ENCODE measurements around the gene CENATAC.
A peak's percentile ranks its signal among the peaks of the same experiment; 100 is the strongest.
"Not testable (repeated sequence)": the region's sequence is repeated elsewhere in the genome, so short reads cannot be mapped to it uniquely, and the experiment has no call there.

Gene CENATAC

GRCh38 chr11:119052163-119052814, 54.4 kb downstream of the CENATAC start:
- DNase-seq (ENCODE audit: low read depth in 2 of 2), result no peak

- no peak for DNase-seq (ENCODE audit: low read depth in 2 of 2)
These were observed 56.5 kb downstream of the CENATAC start for GRCh38 chr11:119054418-119054817.

GRCh38 chr11:119055901-119056300, 58.0 kb downstream of the CENATAC start:
- no peak for DNase-seq (ENCODE audit: low read depth in 2 of 2)

- DNase-seq (ENCODE audit: low read depth in 2 of 2), result no peak
These were observed 58.6 kb downstream of the CENATAC start for GRCh38 chr11:119056421-119056999.

- DNase-seq (ENCODE audit: low read depth in 2 of 2), result peak; percentile 99
These were observed 59.2 kb downstream of the CENATAC start, which contains the start of gene HYOU1 for GRCh38 chr11:119057000-119057769. HYOU1 (minus strand) TSS chr11:119057205; CDS start chr11:119056160, 1,045 bp downstream.

GRCh38 chr11:119059128-119059527, 61.2 kb downstream of the CENATAC start:
- not testable (repeated sequence) for DNase-seq (ENCODE audit: low read depth in 2 of 2)

GRCh38 chr11:119061256-119061655, 63.3 kb downstream of the CENATAC start:
- DNase-seq (ENCODE audit: low read depth in 2 of 2), result no peak

GRCh38 chr11:119062779-119063178, 64.8 kb downstream of the CENATAC start:
- DNase-seq (ENCODE audit: low read depth in 2 of 2), result no peak

- no peak for DNase-seq (ENCODE audit: low read depth in 2 of 2)
These were observed 67.4 kb downstream of the CENATAC start for GRCh38 chr11:119065369-119065768.

Data from stimulated activated CD8-positive, alpha-beta memory T cell treated with anti-CD3 and anti-CD28 coated beads, Interleukin-15, amount 100 ng/mL, for 48 hours (primary cell).